ENCODE measurements around the gene IPMK. TPM values are rescaled to one million over a fixed set of nuclear protein-coding genes. Genes with fewer than 3 reads are reported as not detected.
"Not testable (repeated sequence)": the region's sequence is repeated elsewhere in the genome, so short reads cannot be mapped to it uniquely, and the experiment has no call there.

Gene IPMK
- total RNA-seq, 1 donor: 10.9 TPM

GRCh38 chr10:58243801-58244200, 23.9 kb downstream of the IPMK start:
- peaks cover 25% of the 10 kb centered on the region for H3K4me1 ChIP-seq (ENCODE audit: insufficient read depth, low read length)
- DNase-seq (ENCODE audit: insufficient read length, low spot score, missing footprints); H3K9me3 ChIP-seq (ENCODE audit: low read depth, low read length); H3K4me3 ChIP-seq (ENCODE audit: insufficient read depth, low read length); H4K20me1 ChIP-seq (ENCODE audit: insufficient read depth, low read length); H3K36me3 ChIP-seq (ENCODE audit: insufficient read depth, low read length); H2AFZ ChIP-seq (ENCODE audit: low read length); H3K4me2 ChIP-seq (ENCODE audit: insufficient read depth, low read length); H3K27ac ChIP-seq (ENCODE audit: low read depth, low read length); H3K27me3 ChIP-seq (ENCODE audit: insufficient read depth, low read length): not testable (repeated sequence)
- H3K79me2 ChIP-seq (ENCODE audit: insufficient read depth, low read length): peaks cover 16% of the 10 kb centered on the region

GRCh38 chr10:58243269-58243668, 24.4 kb downstream of the IPMK start:
- H2AFZ ChIP-seq (ENCODE audit: low read length): no peak overlapping the region
- no peaks in the 10 kb centered on the region for H3K36me3 ChIP-seq (ENCODE audit: insufficient read depth, low read length)
- H3K27me3 ChIP-seq (ENCODE audit: insufficient read depth, low read length): no peaks in the 10 kb centered on the region
- TF ChIP-seq CTCF (IDR thresholded peaks at IDR 0.05; ENCODE audit: extremely low read depth, low read depth, low read length): no peak
- H3K4me2 ChIP-seq (ENCODE audit: insufficient read depth, low read length): no peak overlapping the region
- H4K20me1 ChIP-seq (ENCODE audit: insufficient read depth, low read length): no peaks in the 10 kb centered on the region
- H3K4me3 ChIP-seq (ENCODE audit: insufficient read depth, low read length): no peak overlapping the region
- peaks cover 25% of the 10 kb centered on the region for H3K4me1 ChIP-seq (ENCODE audit: insufficient read depth, low read length)
- no peak for DNase-seq (ENCODE audit: insufficient read length, low spot score, missing footprints)
- H3K27ac ChIP-seq (ENCODE audit: low read depth, low read length): no peak overlapping the region
- no peaks in the 10 kb centered on the region for H3K9me3 ChIP-seq (ENCODE audit: low read depth, low read length)
- peaks cover 17% of the 10 kb centered on the region for H3K79me2 ChIP-seq (ENCODE audit: insufficient read depth, low read length)

- Histone ChIP-seq H3K4me3 (ENCODE audit: insufficient read depth, low read length) (no peak overlapping the region), H3K9me3 (ENCODE audit: low read depth, low read length) (no peaks in the 10 kb centered on the region), H3K4me2 (ENCODE audit: insufficient read depth, low read length) (peak overlapping the region; percentile 8), H2AFZ (ENCODE audit: low read length) (no peak overlapping the region), H3K4me1 (ENCODE audit: insufficient read depth, low read length) (peaks cover 41% of the 10 kb centered on the region), H3K27me3 (ENCODE audit: insufficient read depth, low read length) (no peaks in the 10 kb centered on the region), H4K20me1 (ENCODE audit: insufficient read depth, low read length) (no peaks in the 10 kb centered on the region), H3K79me2 (ENCODE audit: insufficient read depth, low read length) (peaks cover 19% of the 10 kb centered on the region), H3K27ac (ENCODE audit: low read depth, low read length) (peak overlapping the region; percentile 59), H3K36me3 (ENCODE audit: insufficient read depth, low read length) (no peaks in the 10 kb centered on the region)
- TF ChIP-seq CTCF (IDR thresholded peaks at IDR 0.05; ENCODE audit: extremely low read depth, low read depth, low read length): no peak
- DNase-seq (ENCODE audit: insufficient read length, low spot score, missing footprints): peak; percentile 83
Measured at GRCh38 chr10:58241346-58241745, 26.3 kb downstream of the IPMK start.

- H3K36me3 ChIP-seq (ENCODE audit: insufficient read depth, low read length): no peaks in the 10 kb centered on the region
- peak overlapping the region; percentile 5 for H2AFZ ChIP-seq (ENCODE audit: low read length)
- peaks cover 41% of the 10 kb centered on the region for H3K4me1 ChIP-seq (ENCODE audit: insufficient read depth, low read length)
- H3K79me2 ChIP-seq (ENCODE audit: insufficient read depth, low read length): peaks cover 19% of the 10 kb centered on the region
- DNase-seq (ENCODE audit: insufficient read length, low spot score, missing footprints): peak; percentile 82
- no peak for TF ChIP-seq CTCF (IDR thresholded peaks at IDR 0.05; ENCODE audit: extremely low read depth, low read depth, low read length)
- no peaks in the 10 kb centered on the region for H3K27me3 ChIP-seq (ENCODE audit: insufficient read depth, low read length)
- no peaks in the 10 kb centered on the region for H4K20me1 ChIP-seq (ENCODE audit: insufficient read depth, low read length)
- peak overlapping the region; percentile 59 for H3K27ac ChIP-seq (ENCODE audit: low read depth, low read length)
- H3K4me3 ChIP-seq (ENCODE audit: insufficient read depth, low read length): no peak overlapping the region
- peak overlapping the region; percentile 53 for H3K4me2 ChIP-seq (ENCODE audit: insufficient read depth, low read length)
- H3K9me3 ChIP-seq (ENCODE audit: low read depth, low read length): no peaks in the 10 kb centered on the region
Measured at GRCh38 chr10:58240531-58240930, 27.2 kb downstream of the IPMK start.

Measured in osteoblast (primary cell).